ENCODE results near the gene SNAPC5. TPM values are rescaled to one million over a fixed set of nuclear protein-coding genes. Genes with fewer than 3 reads are reported as not detected.

Gene SNAPC5
- total and polyA plus RNA-seq, 2 of the 8 experiments (the other 6 are each of a cell fraction or from before 2014, with no cell fraction given) = 18.7 to 23.1 TPM

DNA sequence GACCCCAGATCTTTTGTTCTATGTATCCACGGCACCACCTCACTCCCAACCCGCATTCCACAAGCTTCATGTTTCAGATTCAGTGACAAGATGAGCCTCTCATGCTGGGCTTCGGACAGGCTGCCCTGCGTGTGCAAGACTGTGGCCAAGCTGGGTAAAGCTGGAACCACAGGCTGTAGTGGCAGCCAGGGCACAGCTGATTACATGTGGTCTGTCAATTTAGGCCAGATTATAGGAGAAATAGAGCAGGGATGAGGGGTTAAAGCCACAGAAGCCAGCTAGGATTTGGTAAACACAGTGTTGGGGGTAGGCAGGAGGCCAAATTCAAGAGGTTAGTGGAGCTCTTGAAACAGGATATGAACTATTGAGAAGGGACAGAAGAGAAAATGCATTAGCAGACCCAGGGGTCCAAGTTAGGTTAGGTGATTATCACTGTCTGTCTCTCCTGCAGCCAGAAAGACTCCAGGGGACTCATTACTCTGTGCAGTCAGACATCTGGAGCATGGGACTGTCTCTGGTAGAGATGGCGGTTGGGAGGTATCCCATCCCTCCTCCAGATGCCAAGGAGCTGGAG lies 12.9 kb downstream of the SNAPC5 start:
- DNase-seq (ENCODE audit: low read depth in 1 of 2, low spot score in 2 of 2) (no peak), FAIRE-seq (no peak)
- Histone ChIP-seq H3K4me3 (ENCODE audit: extremely low read depth in 1 of 4, insufficient read depth in 2 of 4, low read depth in 3 of 4, low read length in 4 of 4) (no peak overlapping the region), H3K14ac (ENCODE audit: insufficient read length) (no peak overlapping the region), H3K4ac (replicated peaks; ENCODE audit: insufficient read length, low read depth, low read length) (no peak overlapping the region), H3K79me1 (ENCODE audit: low read depth, low read length) (peaks cover 2% of the 10 kb centered on the region; the same call in 1 of the 2 replicates), H3K23me2 (ENCODE audit: low read depth, low read length) (no peaks in the 10 kb centered on the region), H3K9ac (replicated peaks in 1 of 4; ENCODE audit: extremely low read depth in 1 of 4, low read depth in 3 of 4, low read length in 3 of 4) (no peak overlapping the region), H2AFZ (ENCODE audit: low read length) (no peak overlapping the region), H2BK12ac (ENCODE audit: low read depth, low read length) (no peak overlapping the region), H2AK5ac (ENCODE audit: low read depth, low read length) (no peak overlapping the region), H3K27me3 (replicated peaks in 1 of 4; ENCODE audit: control insufficient read depth in 3 of 4, extremely low read depth in 1 of 4, insufficient read depth in 3 of 4, low read length in 3 of 4) (no peaks in the 10 kb centered on the region), H3K9me3 (ENCODE audit: insufficient read depth in 2 of 2, low read depth in 1 of 2, low read length in 1 of 2) (no peaks in the 10 kb centered on the region), H2BK120ac (replicated peaks; ENCODE audit: low read depth, low read length) (no peak overlapping the region), H3K56ac (replicated peaks; ENCODE audit: insufficient read length, low read depth, low read length) (no peak overlapping the region), H3K4me1 (replicated peaks in 1 of 4; ENCODE audit: control insufficient read depth in 3 of 4, insufficient read depth in 4 of 4, low read length in 3 of 4) (no peaks in the 10 kb centered on the region), H3K23ac (ENCODE audit: insufficient read length) (no peak overlapping the region), H3K36me3 (ENCODE audit: control insufficient read depth in 2 of 4, insufficient read depth in 4 of 4, low read length in 3 of 4) (peaks cover 9 to 43% (median 31%) of the 10 kb centered on the region in 4 experiments), H2BK20ac (ENCODE audit: low read length) (no peak overlapping the region), H2BK15ac (ENCODE audit: low read length) (no peak overlapping the region), H4K5ac (ENCODE audit: insufficient read length, low read depth, low read length) (no peak overlapping the region), H3K18ac (ENCODE audit: extremely low read depth, low read length) (no peak overlapping the region; the same call in 1 of the 2 replicates), H4K20me1 (replicated peaks in 1 of 2; ENCODE audit: control insufficient read depth in 1 of 2, insufficient read depth in 2 of 2, low read length in 2 of 2) (peaks cover 0 to 6% of the 10 kb centered on the region in 2 experiments), H3K4me2 (ENCODE audit: insufficient read depth in 1 of 2, low read depth in 2 of 2, low read length in 2 of 2) (no peak overlapping the region), H2BK5ac (ENCODE audit: low read depth, low read length) (no peak overlapping the region), H3K79me2 (ENCODE audit: control insufficient read depth in 1 of 2, insufficient read depth in 2 of 2, low read length in 2 of 2) (no peaks in the 10 kb centered on the region), H4K8ac (ENCODE audit: extremely low read depth, insufficient read depth, low read length) (no peak overlapping the region), H4K91ac (replicated peaks; ENCODE audit: insufficient read length, low read length) (no peak overlapping the region), H3K27ac (ENCODE audit: low read depth, low read length) (no peak overlapping the region)
- POLR2A ChIA-PET (ENCODE audit: partially characterized antibody) = interaction anchor here (0.8 to 6.9 kb wide), 7 partner anchors 8 to 20 kb away, joined by 3 to 56 read pairs (median 5); partner anchors contain the start of genes RPL4, SNAPC5 and ZWILCH
- CTCF ChIA-PET (ENCODE audit: partially characterized antibody) = interaction anchor here (0.5 to 6.7 kb wide), 5 partner anchors 13 to 168 kb away, joined by 3 to 44 read pairs (median 3); partner anchors contain the start of gene SNAPC5
- WGBS, 2 experiments (ENCODE audit: extremely low coverage in 1 of 2, insufficient coverage in 1 of 2, insufficient read length in 1 of 2, insufficient replicate concordance in 2 of 2, low coverage in 1 of 2, low lambda C conversion rate in 2 of 2, missing lambda C conversion rate in 1 of 2) = 90% methylated on average over 5 of the region's 5 CpGs; no CpG with 5 or more reads in 1 of the 2 experiments
- no peak for TF ChIP-seq SIRT6 (IDR thresholded peaks at IDR 0.05; ENCODE audit: low read length)
- TF ChIP-seq TCF12 (IDR thresholded peaks at IDR 0.05; ENCODE audit: low read depth, low read length) = no peak
- TF ChIP-seq, protein P1, sequence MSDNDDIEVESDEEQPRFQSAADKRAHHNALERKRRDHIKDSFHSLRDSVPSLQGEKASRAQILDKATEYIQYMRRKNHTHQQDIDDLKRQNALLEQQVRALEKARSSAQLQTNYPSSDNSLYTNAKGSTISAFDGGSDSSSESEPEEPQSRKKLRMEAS (IDR thresholded peaks at IDR 0.05) = no peak
- no peak for TF ChIP-seq CHD1 (IDR thresholded peaks at IDR 0.05; ENCODE audit: low read depth, low read length)
- TF ChIP-seq TAF1 (IDR thresholded peaks at IDR 0.05; ENCODE audit: low read depth, low read length) = no peak
- TF ChIP-seq, protein P2, sequence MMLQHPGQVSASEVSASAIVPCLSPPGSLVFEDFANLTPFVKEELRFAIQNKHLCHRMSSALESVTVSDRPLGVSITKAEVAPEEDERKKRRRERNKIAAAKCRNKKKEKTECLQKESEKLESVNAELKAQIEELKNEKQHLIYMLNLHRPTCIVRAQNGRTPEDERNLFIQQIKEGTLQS (IDR thresholded peaks at IDR 0.05; ENCODE audit: insufficient read depth, low read depth, low read length) = no peak
- TF ChIP-seq ASH2L (IDR thresholded peaks at IDR 0.05; ENCODE audit: low read length) = no peak
- TF ChIP-seq GTF2F1 (IDR thresholded peaks at IDR 0.05; ENCODE audit: borderline replicate concordance, low read depth, low read length) = no peak
- no peak for TF ChIP-seq CEBPB (IDR thresholded peaks at IDR 0.05; ENCODE audit: low read depth, low read length)
- no peak for TF ChIP-seq CTBP2 (IDR thresholded peaks at IDR 0.05; ENCODE audit: borderline replicate concordance, insufficient read depth, insufficient read length, low read length)
- no peak for TF ChIP-seq BRCA1 (IDR thresholded peaks at IDR 0.05; ENCODE audit: low read depth, low read length)
